Natural killer cell treated with Interleukin-12 subunit alpha and Interleukin-12 subunit beta and Interleukin-15 and Interleukin-18, amount 100 ng/mL, for 72 hours (primary cell): ENCODE measurements around the gene IL21R. TPM values are rescaled to one million over a fixed set of nuclear protein-coding genes. Genes with fewer than 3 reads are reported as not detected.
"Not testable (repeated sequence)": the region's sequence is repeated elsewhere in the genome, so short reads cannot be mapped to it uniquely, and the experiment has no call there.

Experiments used
- ATAC-seq, 2 donors: fragments of 150-1000 bp; cut with Tn5 transposase in 1 of 2; sonication (Bioruptor Pico), chemical (Tn5 transposase) in 1 of 2; 2 replicates each; pipeline ENCODE4 v1.10.0; 2021
- DNase-seq: peaks from one replicate; pipeline ENCODE4 v3.0.0; 2022; ENCODE audit warnings: low spot score
- H3K27ac Mint-ChIP-seq, 2 donors: 1 replicate in 1 of 2; 2 replicates in 1 of 2; pipeline ENCODE4 v1.8.0; 2022; ENCODE audit warnings: mixed read lengths in 2 of 2, mild to moderate bottlenecking in 1 of 2, moderate library complexity in 1 of 2
- H3K27me3 Mint-ChIP-seq, 2 donors: 1 replicate in 1 of 2; 2 replicates in 1 of 2; pipeline ENCODE4 v1.8.0; 2022; ENCODE audit warnings: mixed read lengths in 2 of 2
- H3K36me3 Mint-ChIP-seq: one replicate; pipeline ENCODE4 v1.8.0; 2022; ENCODE audit warnings: mixed read lengths
- H3K4me1 Mint-ChIP-seq, 2 donors: 1 replicate in 1 of 2; 2 replicates in 1 of 2; pipeline ENCODE4 v1.8.0; 2022; ENCODE audit warnings: low read depth in 2 of 2, mixed read lengths in 2 of 2, mild to moderate bottlenecking in 1 of 2
- H3K4me3 Mint-ChIP-seq: one replicate; pipeline ENCODE4 v1.8.0; 2022; ENCODE audit warnings: mixed read lengths
- H3K9me3 Mint-ChIP-seq: 2 replicates; pipeline ENCODE4 v1.8.0; 2022; ENCODE audit warnings: mixed read lengths
- total RNA-seq, 2 donors: library from RNA; stranded (reverse); gene quantifications; one replicate each; pipeline ENCODE4 v1.2.3, GENCODE V29; 2022

Gene IL21R
- total RNA-seq, 2 donors from 2014 or later = 58.3 to 64.4 TPM

GRCh38 chr16:27399969-27400368 is 2.0 kb upstream of the IL21R start:
- H3K9me3 Mint-ChIP-seq = peaks cover 2% of the 10 kb centered on the region
- H3K4me3 Mint-ChIP-seq = peak overlapping the region; percentile 73
- H3K36me3 Mint-ChIP-seq = peaks cover 2% of the 10 kb centered on the region
- H3K27ac Mint-ChIP-seq = peak overlapping the region; percentile 90 to 96
- ATAC-seq (no peak), DNase-seq (no peak)
- peaks cover 50 to 53% of the 10 kb centered on the region in 2 donors for H3K4me1 Mint-ChIP-seq
- no peaks in the 10 kb centered on the region for H3K27me3 Mint-ChIP-seq

- Mint-ChIP-seq H3K9me3 (peaks cover 2% of the 10 kb centered on the region), H3K27me3 (no peaks in the 10 kb centered on the region), H3K27ac (peak overlapping the region; percentile 90 to 96), H3K4me1 (peaks cover 53 to 61% of the 10 kb centered on the region in 2 donors), H3K4me3 (peak overlapping the region; percentile 42), H3K36me3 (no peaks in the 10 kb centered on the region)
- no peak for ATAC-seq
- DNase-seq = no peak
Measured at GRCh38 chr16:27400751-27401620, 988 bp upstream of the IL21R start.

GRCh38 chr16:27402569-27402963 is 592 bp downstream of the IL21R start:
- Mint-ChIP-seq H3K27ac (peak overlapping the region; percentile 90 to 96), H3K36me3 (no peaks in the 10 kb centered on the region), H3K27me3 (no peaks in the 10 kb centered on the region), H3K9me3 (peaks cover 2% of the 10 kb centered on the region), H3K4me1 (peaks cover 69 to 76% of the 10 kb centered on the region in 2 donors), H3K4me3 (peak overlapping the region; percentile 97)
- no peak for DNase-seq
- no peak for ATAC-seq

- Mint-ChIP-seq H3K9me3 (peaks cover 5% of the 10 kb centered on the region), H3K36me3 (peaks cover 4% of the 10 kb centered on the region), H3K27me3 (no peaks in the 10 kb centered on the region), H3K27ac (peak overlapping the region; percentile 90 to 96), H3K4me3 (peak overlapping the region; percentile 97), H3K4me1 (peaks cover 74 to 81% of the 10 kb centered on the region in 2 donors)
- ATAC-seq (peak in 1 of 2 donors; percentile 26), DNase-seq (no peak)
Measured at GRCh38 chr16:27402964-27403600, 1.1 kb downstream of the IL21R start.

GRCh38 chr16:27403601-27403992 is 1.6 kb downstream of the IL21R start:
- Mint-ChIP-seq H3K4me1 (peaks cover 77 to 84% of the 10 kb centered on the region in 2 donors), H3K36me3 (peaks cover 7% of the 10 kb centered on the region), H3K27me3 (no peaks in the 10 kb centered on the region), H3K9me3 (peaks cover 8% of the 10 kb centered on the region), H3K27ac (peak overlapping the region; percentile 90 to 96), H3K4me3 (peak overlapping the region; percentile 97)
- DNase-seq (no peak), ATAC-seq (no peak)

GRCh38 chr16:27404163-27404823 is 2.3 kb downstream of the IL21R start:
- H3K27ac Mint-ChIP-seq = peak overlapping the region; percentile 90 to 96
- DNase-seq (no peak), ATAC-seq (no peak)
- no peaks in the 10 kb centered on the region for H3K27me3 Mint-ChIP-seq
- peaks cover 8% of the 10 kb centered on the region for H3K9me3 Mint-ChIP-seq
- peak overlapping the region; percentile 97 for H3K4me3 Mint-ChIP-seq
- peaks cover 7% of the 10 kb centered on the region for H3K36me3 Mint-ChIP-seq
- H3K4me1 Mint-ChIP-seq = peaks cover 73 to 83% of the 10 kb centered on the region in 2 donors

GRCh38 chr16:27405546-27406451 is 3.8 kb downstream of the IL21R start:
- H3K4me3 Mint-ChIP-seq = peak overlapping the region; percentile 97
- peak overlapping the region; percentile 90 to 96 for H3K27ac Mint-ChIP-seq
- H3K9me3 Mint-ChIP-seq = peaks cover 5% of the 10 kb centered on the region
- H3K36me3 Mint-ChIP-seq = peaks cover 11% of the 10 kb centered on the region
- H3K27me3 Mint-ChIP-seq = no peaks in the 10 kb centered on the region
- ATAC-seq (peak; percentile 48 to 55), DNase-seq (peak; percentile 81)
- H3K4me1 Mint-ChIP-seq = peaks cover 67 to 76% of the 10 kb centered on the region in 2 donors

- H3K36me3 Mint-ChIP-seq = peaks cover 13% of the 10 kb centered on the region
- DNase-seq (no peak), ATAC-seq (no peak)
- H3K4me1 Mint-ChIP-seq = peaks cover 66 to 68% of the 10 kb centered on the region in 2 donors
- H3K4me3 Mint-ChIP-seq = peak overlapping the region; percentile 97
- H3K27me3 Mint-ChIP-seq = no peaks in the 10 kb centered on the region
- peak overlapping the region; percentile 90 to 96 for H3K27ac Mint-ChIP-seq
- H3K9me3 Mint-ChIP-seq = peaks cover 5% of the 10 kb centered on the region
Measured at GRCh38 chr16:27406511-27407128, 4.6 kb downstream of the IL21R start.

- no peaks in the 10 kb centered on the region for H3K27me3 Mint-ChIP-seq
- peaks cover 66 to 70% of the 10 kb centered on the region in 2 donors for H3K4me1 Mint-ChIP-seq
- H3K9me3 Mint-ChIP-seq = peaks cover 5% of the 10 kb centered on the region
- peak overlapping the region; percentile 90 to 96 for H3K27ac Mint-ChIP-seq
- peak overlapping the region; percentile 97 for H3K4me3 Mint-ChIP-seq
- ATAC-seq (no peak), DNase-seq (no peak)
- H3K36me3 Mint-ChIP-seq = peaks cover 18% of the 10 kb centered on the region
Measured at GRCh38 chr16:27407133-27407532, 5.2 kb downstream of the IL21R start.

GRCh38 chr16:27408012-27408601 is 6.1 kb downstream of the IL21R start:
- Mint-ChIP-seq H3K36me3 (peaks cover 27% of the 10 kb centered on the region), H3K27me3 (no peaks in the 10 kb centered on the region), H3K4me1 (peaks cover 65 to 66% of the 10 kb centered on the region in 2 donors), H3K9me3 (peaks cover 5% of the 10 kb centered on the region), H3K4me3 (peak overlapping the region; percentile 97), H3K27ac (peak overlapping the region; percentile 90 to 96)
- DNase-seq = no peak
- peak; percentile 62 to 67 for ATAC-seq

GRCh38 chr16:27408602-27409031 is 6.6 kb downstream of the IL21R start:
- peak overlapping the region; percentile 97 for H3K4me3 Mint-ChIP-seq
- peak overlapping the region; percentile 90 to 96 for H3K27ac Mint-ChIP-seq
- H3K27me3 Mint-ChIP-seq = no peaks in the 10 kb centered on the region
- H3K4me1 Mint-ChIP-seq = peaks cover 66 to 69% of the 10 kb centered on the region in 2 donors
- peaks cover 5% of the 10 kb centered on the region for H3K9me3 Mint-ChIP-seq
- no peak for DNase-seq
- no peak for ATAC-seq
- peaks cover 32% of the 10 kb centered on the region for H3K36me3 Mint-ChIP-seq

GRCh38 chr16:27409958-27410357 is 8.0 kb downstream of the IL21R start:
- H3K4me1 Mint-ChIP-seq = peaks cover 66 to 76% of the 10 kb centered on the region in 2 donors
- H3K36me3 Mint-ChIP-seq = peaks cover 40% of the 10 kb centered on the region
- not testable (repeated sequence) for H3K4me3 Mint-ChIP-seq, H3K9me3 Mint-ChIP-seq, DNase-seq, H3K27me3 Mint-ChIP-seq, ATAC-seq
- peak overlapping the region; percentile 90 to 96 for H3K27ac Mint-ChIP-seq
